SU-DHL-6 (cell line): Measurements from ENCODE around the gene SLC16A3.

Source experiments
- EZH2phosphoT487 ChIP-seq: fragments of 200-600 bp; sonication (generic), shearing (Covaris generic); conservative IDR thresholded peaks from 2 replicates; pipeline ENCODE4 v1.6.1; 2018; ENCODE audit warnings: mild to moderate bottlenecking, antibody characterized with exemption, low read length, moderate library complexity, mixed read lengths
- TF ChIP-seq, protein P1 (sequence below): fragments of 200-600 bp; sonication (generic); IDR thresholded peaks from one replicate; pipeline ENCODE4 v1.5.1; 2017; ENCODE audit warnings: antibody characterized with exemption, mild to moderate bottlenecking, low read length, moderate library complexity; ENCODE audit not compliant: insufficient read depth, poor library complexity, severe bottlenecking

DNA sequence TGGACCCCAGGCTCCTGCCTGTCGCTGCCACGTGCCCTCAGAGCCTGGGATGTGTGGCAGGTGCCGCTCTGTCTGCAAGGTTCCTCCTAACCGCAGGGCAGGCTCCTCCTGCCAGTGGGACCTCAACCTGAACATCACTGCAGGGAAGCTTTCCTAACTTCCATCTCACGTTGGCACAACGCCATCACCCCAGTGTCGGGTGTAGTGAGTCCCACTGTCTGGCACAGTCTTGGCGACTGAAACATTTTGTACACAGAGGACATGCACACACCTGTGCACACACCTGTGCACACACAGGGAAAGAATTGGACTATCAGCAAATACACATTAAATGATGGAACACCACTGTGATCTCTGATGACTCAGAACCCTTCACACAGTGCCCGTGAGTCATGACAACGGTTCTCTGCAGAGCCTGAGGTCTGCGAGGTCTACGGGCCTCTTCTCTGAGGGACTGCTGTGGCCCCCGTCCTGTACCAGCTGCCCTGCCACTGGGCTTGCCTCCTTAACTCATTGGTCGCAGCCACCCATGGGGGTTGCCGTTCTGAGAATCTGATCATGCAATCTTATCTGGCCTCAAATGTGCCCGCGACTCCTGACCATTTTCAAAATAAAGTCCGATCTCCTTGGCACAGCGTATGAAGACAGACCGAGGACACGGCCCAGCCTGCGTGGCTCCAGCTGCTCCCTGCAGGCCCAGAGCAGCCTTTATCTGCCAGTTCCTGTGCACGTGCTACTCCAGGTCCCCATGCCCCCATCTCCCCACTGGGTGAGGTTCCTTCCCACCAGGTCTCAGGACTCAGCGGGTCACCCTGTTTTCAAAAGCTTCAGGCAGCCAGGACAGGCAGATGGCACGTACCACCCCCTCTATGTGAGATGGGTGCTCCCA, 23.8 kb upstream of the SLC16A3 start:
- TF ChIP-seq, protein P1, sequence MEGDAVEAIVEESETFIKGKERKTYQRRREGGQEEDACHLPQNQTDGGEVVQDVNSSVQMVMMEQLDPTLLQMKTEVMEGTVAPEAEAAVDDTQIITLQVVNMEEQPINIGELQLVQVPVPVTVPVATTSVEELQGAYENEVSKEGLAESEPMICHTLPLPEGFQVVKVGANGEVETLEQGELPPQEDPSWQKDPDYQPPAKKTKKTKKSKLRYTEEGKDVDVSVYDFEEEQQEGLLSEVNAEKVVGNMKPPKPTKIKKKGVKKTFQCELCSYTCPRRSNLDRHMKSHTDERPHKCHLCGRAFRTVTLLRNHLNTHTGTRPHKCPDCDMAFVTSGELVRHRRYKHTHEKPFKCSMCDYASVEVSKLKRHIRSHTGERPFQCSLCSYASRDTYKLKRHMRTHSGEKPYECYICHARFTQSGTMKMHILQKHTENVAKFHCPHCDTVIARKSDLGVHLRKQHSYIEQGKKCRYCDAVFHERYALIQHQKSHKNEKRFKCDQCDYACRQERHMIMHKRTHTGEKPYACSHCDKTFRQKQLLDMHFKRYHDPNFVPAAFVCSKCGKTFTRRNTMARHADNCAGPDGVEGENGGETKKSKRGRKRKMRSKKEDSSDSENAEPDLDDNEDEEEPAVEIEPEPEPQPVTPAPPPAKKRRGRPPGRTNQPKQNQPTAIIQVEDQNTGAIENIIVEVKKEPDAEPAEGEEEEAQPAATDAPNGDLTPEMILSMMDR: no peak
- TF ChIP-seq EZH2phosphoT487: no peak
